ENCODE measurements around the gene CLPX. TPM values are rescaled to one million over a fixed set of nuclear protein-coding genes. Genes with fewer than 3 reads are reported as not detected.

Gene CLPX
- total RNA-seq, 4 donors from 2014 or later, result 42.2 to 61.9 (median 53.5) TPM

DNA sequence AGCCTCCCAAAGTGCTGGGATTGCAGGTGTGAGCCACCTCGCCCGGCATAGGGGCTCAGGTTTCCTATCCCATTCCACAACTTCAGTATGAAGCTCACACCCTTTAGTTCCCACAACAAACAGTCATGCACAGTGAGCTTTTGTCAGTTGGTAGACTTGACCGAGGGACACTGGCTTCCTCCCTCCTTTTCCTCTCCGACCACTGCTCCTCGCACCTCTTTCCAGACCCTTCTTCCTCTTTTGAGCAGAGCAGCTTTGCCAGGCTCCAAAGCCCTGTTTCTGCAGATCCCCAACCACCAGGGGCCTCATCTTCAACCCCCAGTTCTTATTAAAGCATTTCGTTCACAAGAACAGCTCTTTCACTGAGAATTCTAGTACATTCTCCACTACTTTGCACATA, 38.9 kb upstream of the CLPX start:
- Histone ChIP-seq H3K9me3 (no peaks in the 10 kb centered on the region), H3K4me1 (no peaks in the 10 kb centered on the region), H3K27ac (no peak overlapping the region), H3K36me3 (no peaks in the 10 kb centered on the region), H3K4me3 (no peak overlapping the region), H3K27me3 (no peaks in the 10 kb centered on the region)
- TF ChIP-seq CTCF (IDR thresholded peaks at IDR 0.05), result no peak
- TF ChIP-seq POLR2A (IDR thresholded peaks at IDR 0.05), result no peak
- DNase-seq, result no peak

- Histone ChIP-seq H3K27ac (no peak overlapping the region), H3K36me3 (no peaks in the 10 kb centered on the region), H3K4me3 (no peak overlapping the region), H3K27me3 (no peaks in the 10 kb centered on the region), H3K9me3 (no peaks in the 10 kb centered on the region), H3K4me1 (no peaks in the 10 kb centered on the region)
- no peak for DNase-seq
- TF ChIP-seq CTCF (IDR thresholded peaks at IDR 0.05) (no peak), POLR2A (IDR thresholded peaks at IDR 0.05) (no peak)
Measured at GRCh38 chr15:65222891-65223290, 37.7 kb upstream of the CLPX start.

DNA sequence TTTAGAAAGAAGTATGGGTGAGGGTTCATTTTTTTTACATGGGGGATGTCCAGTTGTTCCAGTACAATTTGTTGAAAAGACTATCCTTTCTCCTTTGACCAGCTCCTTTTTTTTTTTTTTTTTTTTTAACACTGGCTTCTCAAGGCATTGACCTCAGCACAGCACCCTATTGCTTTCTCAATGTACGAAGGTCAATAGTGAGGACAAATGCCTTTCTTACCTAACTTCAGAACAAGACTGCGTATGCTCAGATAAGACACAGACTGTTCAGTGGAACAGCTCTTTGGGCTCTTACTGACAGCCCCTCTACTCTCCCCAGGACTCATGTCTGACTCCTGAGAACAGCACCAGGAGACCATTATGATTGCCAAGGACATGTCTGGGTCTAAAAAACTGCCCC, 36.6 kb upstream of the CLPX start:
- Histone ChIP-seq H3K27ac (no peak overlapping the region), H3K4me1 (no peaks in the 10 kb centered on the region), H3K9me3 (no peaks in the 10 kb centered on the region), H3K4me3 (no peak overlapping the region), H3K36me3 (no peaks in the 10 kb centered on the region), H3K27me3 (no peaks in the 10 kb centered on the region)
- no peak for DNase-seq
- no peak for TF ChIP-seq CTCF (IDR thresholded peaks at IDR 0.05)
- TF ChIP-seq POLR2A (IDR thresholded peaks at IDR 0.05), result no peak

DNA sequence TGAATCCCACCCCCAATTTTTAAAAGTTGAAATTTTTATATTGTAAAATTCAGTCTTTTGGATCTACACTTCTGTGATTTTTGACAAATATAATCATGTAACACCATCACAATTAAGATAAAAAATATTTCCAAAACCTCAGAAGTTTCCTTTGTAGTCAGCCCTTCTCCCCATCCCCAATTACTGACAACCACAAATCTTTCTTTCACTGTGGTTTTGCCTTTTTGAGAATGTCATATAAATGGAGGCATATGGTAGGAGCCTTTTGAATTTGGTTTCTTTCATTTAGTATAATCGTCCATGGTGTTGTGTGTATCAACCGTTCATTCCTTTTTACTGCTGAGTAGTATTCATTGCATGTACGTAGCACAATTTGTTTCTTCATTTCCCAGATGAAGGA, 34.0 kb upstream of the CLPX start:
- DNase-seq, result no peak
- no peak overlapping the region for H3K27ac ChIP-seq
- no peak for TF ChIP-seq POLR2A (IDR thresholded peaks at IDR 0.05)
- no peak for TF ChIP-seq CTCF (IDR thresholded peaks at IDR 0.05)
- no peaks in the 10 kb centered on the region for H3K9me3 ChIP-seq
- H3K27me3 ChIP-seq, result no peaks in the 10 kb centered on the region
- H3K4me3 ChIP-seq, result no peak overlapping the region
- H3K36me3 ChIP-seq, result no peaks in the 10 kb centered on the region
- no peaks in the 10 kb centered on the region for H3K4me1 ChIP-seq

DNA sequence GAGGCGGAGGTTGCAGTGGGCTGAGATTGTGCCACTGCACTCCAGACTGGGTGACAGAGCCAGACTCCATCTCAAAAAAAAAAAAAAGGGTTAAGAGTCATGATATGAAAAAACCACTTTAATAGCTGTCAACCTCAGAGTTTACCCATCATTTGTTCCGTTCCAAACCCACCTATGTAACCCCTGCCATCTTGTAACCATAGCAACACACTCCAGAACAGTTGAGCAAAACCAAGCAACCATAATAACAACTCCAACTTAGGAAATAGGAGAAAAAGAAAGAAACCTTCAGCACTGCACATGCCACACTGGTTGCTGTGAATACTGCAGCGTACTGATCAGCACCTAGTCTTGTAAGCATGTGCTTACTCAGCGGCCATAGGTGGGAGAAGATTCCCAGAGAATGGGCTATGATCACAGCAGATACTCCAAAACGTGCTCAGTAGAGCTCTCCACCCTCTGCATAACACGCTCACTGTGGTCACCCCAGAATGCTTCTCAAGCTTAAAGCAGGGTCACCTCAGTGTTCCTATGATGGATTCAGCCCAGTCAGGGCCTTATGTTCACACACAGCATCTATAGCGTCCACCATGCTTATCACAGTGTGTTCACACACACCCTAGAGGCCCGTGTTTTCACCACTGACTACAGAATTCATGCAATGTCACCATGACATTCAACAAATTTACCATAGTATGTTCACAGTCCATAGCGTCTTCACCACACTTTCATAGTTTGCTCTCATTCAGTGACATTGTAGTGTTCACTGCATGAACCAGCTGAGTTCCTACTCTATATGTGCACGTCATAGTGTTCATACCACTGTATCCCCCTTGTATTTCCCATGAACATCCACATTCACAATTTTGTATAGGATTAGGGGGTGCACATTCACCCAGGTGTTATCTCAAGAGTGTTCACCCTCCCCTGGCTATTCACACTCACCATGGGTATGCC, 32.7 kb upstream of the CLPX start:
- H3K27ac ChIP-seq, result no peak overlapping the region
- no peaks in the 10 kb centered on the region for H3K4me1 ChIP-seq
- H3K27me3 ChIP-seq, result no peaks in the 10 kb centered on the region
- H3K9me3 ChIP-seq, result no peaks in the 10 kb centered on the region
- no peak for DNase-seq
- no peaks in the 10 kb centered on the region for H3K36me3 ChIP-seq
- no peak for TF ChIP-seq POLR2A (IDR thresholded peaks at IDR 0.05)
- no peak for TF ChIP-seq CTCF (IDR thresholded peaks at IDR 0.05)
- H3K4me3 ChIP-seq, result no peak overlapping the region
